Stimulated activated CD8-positive, alpha-beta memory T cell treated with anti-CD3 and anti-CD28 coated beads, Interleukin-4, amount 100 ng/mL, for 24 hours (primary cell): ENCODE measurements around the gene DNAH3.
"Not testable (repeated sequence)": the region's sequence is repeated elsewhere in the genome, so short reads cannot be mapped to it uniquely, and the experiment has no call there.

Experiments
- DNase-seq: peaks from one replicate; pipeline ENCODE4 v3.0.0-alpha.2; 2020; ENCODE audit warnings: low read depth

Gene DNAH3

GRCh38 chr16:20995711-20996110 is 154.9 kb downstream of the DNAH3 start:
- DNase-seq, result no peak

- not testable (repeated sequence) for DNase-seq
Observed at GRCh38 chr16:20989496-20990070, 161.1 kb downstream of the DNAH3 start.

GRCh38 chr16:20987049-20987448 is 163.6 kb downstream of the DNAH3 start:
- no peak for DNase-seq

- DNase-seq, result no peak
Observed at GRCh38 chr16:20984019-20984418, 166.6 kb downstream of the DNAH3 start.

GRCh38 chr16:20976576-20976975 is 174.1 kb downstream of the DNAH3 start:
- DNase-seq, result no peak

- DNase-seq, result not testable (repeated sequence)
Observed at GRCh38 chr16:20973201-20973600, 177.4 kb downstream of the DNAH3 start.

- no peak for DNase-seq
Observed at GRCh38 chr16:20971401-20971800, 179.2 kb downstream of the DNAH3 start.

- DNase-seq, result no peak
Observed at GRCh38 chr16:20969386-20969785, 181.3 kb downstream of the DNAH3 start.

- DNase-seq, result no peak
Observed at GRCh38 chr16:20968765-20969164, 181.9 kb downstream of the DNAH3 start.

GRCh38 chr16:20960899-20961298 is 189.7 kb downstream of the DNAH3 start:
- no peak for DNase-seq

- no peak for DNase-seq
Observed at GRCh38 chr16:20957153-20957552, 193.5 kb downstream of the DNAH3 start.

- DNase-seq, result no peak
Observed at GRCh38 chr16:20956319-20956718, 194.3 kb downstream of the DNAH3 start.

GRCh38 chr16:20954574-20954973 is 196.1 kb downstream of the DNAH3 start:
- no peak for DNase-seq

- no peak for DNase-seq
Observed at GRCh38 chr16:20952139-20952920, 198.3 kb downstream of the DNAH3 start.

GRCh38 chr16:20950294-20950693 is 200.4 kb downstream of the DNAH3 start:
- DNase-seq, result no peak

- no peak for DNase-seq
Observed at GRCh38 chr16:20949660-20950059, 201.0 kb downstream of the DNAH3 start.

GRCh38 chr16:20948444-20948843 is 202.2 kb downstream of the DNAH3 start:
- no peak for DNase-seq

- DNase-seq, result no peak
Observed at GRCh38 chr16:20946015-20946629, 204.5 kb downstream of the DNAH3 start.

- not testable (repeated sequence) for DNase-seq
Observed at GRCh38 chr16:20945575-20945875, 205.1 kb downstream of the DNAH3 start.

- no peak for DNase-seq
Observed at GRCh38 chr16:20944861-20945574, 205.6 kb downstream of the DNAH3 start.

GRCh38 chr16:20942256-20942655 is 208.4 kb downstream of the DNAH3 start:
- no peak for DNase-seq

- DNase-seq, result no peak
Observed at GRCh38 chr16:20941636-20941926, 209.1 kb downstream of the DNAH3 start.
